GM19452 (cell line): ENCODE results near the gene ANKRD13B.

ENCODE experiments used
- ATAC-seq: cut with Tn5 transposase; IDR thresholded peaks from one replicate; pipeline ENCODE4 v1.9.1; 2021; ENCODE audit not compliant: unreplicated experiment

The ANKRD13B gene

GRCh38 chr17:29594519-29595090 lies 1.7 kb downstream of the ANKRD13B start:
- no peak for ATAC-seq

DNA sequence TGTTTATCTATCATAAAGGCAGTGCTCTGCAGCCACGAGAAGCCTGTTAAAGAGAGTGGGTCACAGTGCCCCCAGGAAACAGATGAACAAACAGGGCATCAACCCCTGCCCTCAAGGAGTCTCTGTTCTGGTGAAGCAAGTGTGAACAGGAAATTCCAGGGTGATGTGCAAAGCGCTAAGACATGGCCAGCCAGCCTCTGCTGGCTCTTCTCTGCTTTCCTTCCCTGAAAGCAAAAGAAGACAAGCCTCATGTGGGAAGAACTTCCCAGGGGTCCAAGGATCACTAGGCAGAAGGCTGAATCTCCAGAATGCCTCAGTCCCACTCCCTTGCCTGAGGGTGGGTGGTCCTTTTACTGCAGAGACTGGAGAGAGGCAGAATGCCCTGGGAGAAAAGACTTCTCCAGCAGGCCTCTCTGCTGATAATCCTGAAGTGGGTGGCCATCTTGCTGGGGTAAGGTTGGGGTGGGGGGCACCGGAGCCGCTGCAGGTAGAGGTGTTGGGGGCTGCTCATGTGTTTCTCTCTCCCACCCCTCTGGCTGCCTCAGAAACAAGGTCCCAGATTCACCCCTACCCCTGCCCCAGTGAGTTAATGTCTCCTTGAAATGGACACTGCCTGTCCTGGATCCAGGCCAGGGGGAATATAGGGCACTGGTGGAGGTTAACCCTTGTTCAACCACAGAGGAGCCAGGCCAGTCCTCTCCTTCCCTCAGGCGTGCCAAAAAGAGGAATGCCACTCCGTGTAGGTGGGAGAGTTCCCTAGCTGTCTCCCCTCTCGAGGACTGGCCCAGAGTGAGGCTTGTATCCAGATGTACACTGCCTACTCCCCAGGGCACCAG lies 2.4 kb downstream of the ANKRD13B start:
- ATAC-seq, result no peak

- ATAC-seq, result no peak
These were observed 3.2 kb downstream of the ANKRD13B start for GRCh38 chr17:29595943-29596774.

GRCh38 chr17:29596811-29597210 lies 3.9 kb downstream of the ANKRD13B start:
- ATAC-seq, result no peak

DNA sequence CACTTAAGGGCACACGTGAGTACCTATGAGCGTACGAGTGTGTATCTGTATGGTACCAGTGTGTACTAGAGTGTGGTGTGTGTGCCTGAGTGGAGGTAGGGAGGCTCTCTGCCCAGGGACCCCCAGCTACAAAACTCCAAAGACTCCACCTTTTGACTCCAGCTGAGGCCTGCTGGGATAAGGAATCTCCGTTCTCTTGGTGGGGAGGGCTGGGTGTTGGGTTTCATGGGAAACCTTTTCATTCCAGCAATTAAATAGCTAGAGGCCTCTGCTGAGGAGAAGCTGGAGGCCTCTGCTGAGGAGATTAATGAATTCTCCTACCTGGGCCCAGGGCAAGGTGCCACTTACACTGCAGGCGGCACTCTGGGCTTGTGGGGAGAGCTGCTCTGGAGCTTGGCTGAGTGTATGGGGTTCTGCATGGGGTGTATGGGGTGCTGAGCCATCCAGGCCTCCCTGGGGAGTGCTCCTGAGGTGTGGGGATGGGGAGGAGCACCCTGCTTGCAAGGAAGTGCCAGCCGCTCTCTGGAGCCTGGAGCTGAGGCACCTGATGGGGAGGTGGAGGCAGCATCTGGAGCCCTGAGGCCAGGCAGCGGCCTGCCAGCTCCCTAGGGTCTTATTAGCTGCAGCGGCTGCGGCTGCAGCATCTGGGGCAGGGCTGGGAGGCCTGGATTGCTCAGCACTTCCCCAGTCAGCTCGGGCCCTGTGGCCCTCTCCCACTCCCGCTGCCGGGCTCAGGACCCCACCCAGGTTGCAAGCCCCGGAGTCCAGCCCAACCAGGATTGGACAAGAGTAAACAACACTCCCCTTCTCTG lies 4.6 kb downstream of the ANKRD13B start:
- ATAC-seq, result no peak

- ATAC-seq, result no peak
These were observed 10.3 kb downstream of the ANKRD13B start for GRCh38 chr17:29603109-29603674.

DNA sequence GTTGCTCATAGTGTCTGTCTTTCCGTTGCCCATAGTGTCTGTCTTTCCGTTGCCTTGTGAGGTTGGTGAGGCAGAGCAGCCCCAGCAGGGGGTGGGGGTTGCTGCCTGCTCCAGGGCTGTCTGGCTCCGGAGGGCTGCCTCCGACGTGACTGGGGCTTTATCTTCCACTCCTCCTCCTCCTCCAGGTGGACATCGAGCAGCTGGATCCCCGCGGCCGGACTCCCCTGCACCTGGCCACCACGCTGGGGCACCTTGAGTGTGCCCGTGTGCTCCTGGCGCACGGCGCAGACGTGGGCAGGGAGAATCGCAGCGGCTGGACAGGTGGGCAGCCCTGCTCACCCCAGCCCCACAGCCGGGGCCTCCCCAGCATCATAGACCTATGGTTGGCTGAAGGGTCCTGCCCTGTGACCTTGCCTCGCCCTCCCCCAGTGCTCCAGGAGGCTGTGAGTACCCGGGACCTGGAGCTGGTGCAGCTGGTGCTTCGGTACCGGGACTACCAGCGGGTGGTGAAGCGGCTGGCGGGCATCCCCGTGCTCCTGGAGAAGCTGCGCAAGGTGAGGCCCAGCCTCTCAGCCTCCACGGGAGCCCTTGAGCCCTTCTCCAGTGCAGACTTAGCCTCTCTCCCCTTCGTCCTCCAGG lies 14.7 kb downstream of the ANKRD13B start:
- ATAC-seq, result no peak

DNA sequence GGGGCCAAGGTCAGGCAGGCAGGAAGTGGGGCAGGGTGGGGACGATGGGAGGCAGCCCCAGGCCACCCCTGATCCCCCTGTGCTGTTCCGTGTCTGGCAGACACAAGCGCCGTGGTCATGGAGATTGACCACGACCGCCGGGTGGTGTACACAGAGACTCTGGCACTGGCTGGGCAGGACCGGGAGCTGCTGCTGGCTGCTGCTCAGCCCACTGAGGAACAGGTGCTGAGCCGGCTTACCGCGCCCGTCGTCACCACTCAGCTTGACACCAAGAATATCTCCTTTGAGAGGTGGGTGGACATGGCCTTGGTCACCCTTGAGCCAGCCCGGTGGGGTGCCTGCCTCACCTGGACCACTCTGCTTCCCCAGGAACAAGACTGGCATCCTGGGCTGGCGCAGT lies 16.1 kb downstream of the ANKRD13B start:
- no peak for ATAC-seq

DNA sequence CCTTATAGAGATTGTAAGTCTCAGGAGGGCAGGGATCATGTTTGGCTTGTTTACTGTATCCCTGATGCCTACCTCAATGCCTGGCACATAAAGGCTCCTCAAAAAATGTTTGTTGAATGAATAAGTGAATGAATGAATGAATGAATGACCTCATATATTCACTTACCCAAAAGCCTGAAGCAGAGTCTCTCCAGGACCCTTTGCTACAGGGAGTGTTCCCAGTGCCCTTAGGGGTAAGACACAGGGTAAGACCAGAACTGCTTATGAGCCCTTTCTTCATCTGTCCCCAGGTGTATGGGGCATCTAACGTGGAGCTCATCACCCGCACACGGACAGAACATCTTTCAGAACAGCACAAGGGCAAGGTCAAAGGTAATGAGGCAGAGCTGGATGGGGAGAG lies 17.5 kb downstream of the ANKRD13B start:
- ATAC-seq, result no peak

- ATAC-seq, result no peak
These were observed 18.6 kb downstream of the ANKRD13B start for GRCh38 chr17:29611351-29612093.

GRCh38 chr17:29612094-29612403 lies 19.1 kb downstream of the ANKRD13B start:
- ATAC-seq, result no peak

- ATAC-seq, result no peak
These were observed 19.7 kb downstream of the ANKRD13B start for GRCh38 chr17:29612404-29613280.

- no peak for ATAC-seq
These were observed 20.5 kb downstream of the ANKRD13B start for GRCh38 chr17:29613352-29613837.

DNA sequence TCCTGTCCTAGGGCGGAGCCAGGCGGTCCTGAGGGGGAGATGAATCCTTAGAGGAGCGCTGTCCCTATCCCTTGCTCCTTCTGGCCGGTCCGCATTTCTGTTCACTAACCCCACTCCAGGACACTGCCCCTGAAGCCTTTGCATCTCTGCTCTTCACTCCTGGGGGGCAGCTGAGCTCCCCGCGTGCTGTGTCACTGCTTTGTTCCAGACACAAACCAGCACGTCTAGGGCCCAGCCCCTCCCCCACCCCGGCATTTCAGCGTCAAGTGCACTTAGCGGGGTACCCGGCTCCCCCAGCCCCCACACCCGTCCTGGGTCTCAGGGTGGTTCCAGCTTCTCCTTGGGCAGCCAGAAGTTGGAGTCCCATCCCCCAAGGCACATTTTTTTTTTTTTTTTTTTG lies 20.9 kb downstream of the ANKRD13B start:
- no peak for ATAC-seq

- ATAC-seq, result no peak
These were observed 21.6 kb downstream of the ANKRD13B start for GRCh38 chr17:29614349-29615047.

- no peak for ATAC-seq
These were observed 22.1 kb downstream of the ANKRD13B start for GRCh38 chr17:29615048-29615385.

- ATAC-seq, result no peak
These were observed 22.8 kb downstream of the ANKRD13B start for GRCh38 chr17:29615492-29616299.
